GM12878 (cell line): ENCODE measurements around the gene FBLIM1. TPM values are rescaled to one million over a fixed set of nuclear protein-coding genes. Genes with fewer than 3 reads are reported as not detected.

Experiments used
- ATAC-seq: fragments of 200-7000 bp; cut with Tn5 transposase; 3 replicates; pipeline ENCODE4 v1.9.1; 2020; ENCODE audit warnings: mild to moderate bottlenecking, moderate library complexity
- BruUV-seq: library from RNA; stranded (reverse); fragments of 400-500 nt; replicated peaks from 2 replicates; lab custom pipeline; 2021; lab: Mats Ljungman, UMichigan
- CTCF ChIA-PET: fragments of 300-600 bp; sonication (Branson Sonifier 250); formaldehyde crosslinking; extraction: SDS; loops from one replicate; lab custom pipeline; 2021; ENCODE audit warnings: inconsistent platforms; lab: Yijun Ruan, JAX
- POLR2A ChIA-PET: fragments of 350-600 bp; formaldehyde crosslinking; extraction: SDS; loops from one replicate; lab custom pipeline; 2021; ENCODE audit warnings: inconsistent platforms; lab: Charles Lee
- RAD21 ChIA-PET: fragments of 300-600 bp; sonication (Branson Sonifier 250); formaldehyde crosslinking; loops from one replicate; lab custom pipeline; 2023; ENCODE audit warnings: antibody characterized with exemption; ENCODE audit not compliant: unreplicated experiment; lab: Charles Lee
- SMC1A ChIA-PET: fragments of 300-600 bp; sonication (Branson Sonifier 250); formaldehyde crosslinking; loops from one replicate; lab custom pipeline; 2023; ENCODE audit not compliant: unreplicated experiment, uncharacterized antibody; lab: Charles Lee
- DNase-seq: peaks from one replicate; pipeline ENCODE4 v3.0.0-alpha.2; 2011; ENCODE audit warnings: low read depth, low spot score
- FAIRE-seq: peaks from 3 replicates; lab custom pipeline; 2011; peaks lifted over from hg19 to GRCh38; lab: Jason Lieb, UNC
- H2AFZ ChIP-seq: 2 replicates; pipeline ENCODE4 v1.6.0; 2011; ENCODE audit warnings: low read depth, low read length, control low read depth; ENCODE audit not compliant: control insufficient read depth
- H3K27ac ChIP-seq: 2 replicates; pipeline ENCODE4 v1.5.1; 2011; ENCODE audit warnings: control low read depth; ENCODE audit not compliant: control insufficient read depth, insufficient read depth
- H3K27me3 ChIP-seq, 2 experiments: replicated peaks in 1 of 2; 2 replicates each; pipeline versions ENCODE4 v1.6.0 to v1.6.1; 2011; ENCODE audit warnings: low read length in 1 of 2; ENCODE audit not compliant: control insufficient read depth in 2 of 2, insufficient read depth in 2 of 2
- H3K36me3 ChIP-seq, 2 experiments: 2 replicates each; pipeline ENCODE4 v1.5.1; 2011; ENCODE audit warnings: low read length in 1 of 2; ENCODE audit not compliant: control insufficient read depth in 2 of 2, insufficient read depth in 2 of 2
- H3K4me1 ChIP-seq: 2 replicates; pipeline ENCODE4 v1.6.1; 2011; ENCODE audit warnings: mild to moderate bottlenecking, low read length, moderate library complexity, mixed read lengths; ENCODE audit not compliant: control insufficient read depth, insufficient read depth
- H3K4me2 ChIP-seq: 2 replicates; pipeline ENCODE4 v1.6.0; 2011; ENCODE audit warnings: control low read depth; ENCODE audit not compliant: control insufficient read depth, insufficient read depth
- H3K4me3 ChIP-seq: fragments of 200-600 bp; sonication (generic); 2 replicates; pipeline ENCODE4 v1.5.1; 2016
- H3K79me2 ChIP-seq: 2 replicates; pipeline ENCODE4 v1.6.0; 2011; ENCODE audit warnings: low read length; ENCODE audit not compliant: control insufficient read depth, insufficient read depth
- H3K9ac ChIP-seq: 2 replicates; pipeline ENCODE4 v1.8.0; 2011; ENCODE audit warnings: low read length, control low read depth, mixed read lengths; ENCODE audit not compliant: control insufficient read depth, insufficient read depth
- H3K9me3 ChIP-seq: replicated peaks from 3 replicates; pipeline ENCODE4 v1.5.1; 2011; ENCODE audit warnings: mild to moderate bottlenecking, low read length; ENCODE audit not compliant: control insufficient read depth, insufficient read depth
- H4K20me1 ChIP-seq: 2 replicates; pipeline ENCODE4 v1.6.0; 2011; ENCODE audit not compliant: control insufficient read depth, insufficient read depth
- ESRRA ChIP-seq: IDR thresholded peaks from 2 replicates; pipeline ENCODE4 v1.6.1; 2012; ENCODE audit warnings: mild to moderate bottlenecking, low read length, improper control_type of control experiment
- HSF1 ChIP-seq: fragments of 150-350 bp; IDR thresholded peaks from 2 replicates; pipeline ENCODE4 v1.6.1; 2014; ENCODE audit warnings: mild to moderate bottlenecking, low read depth, low read length
- MLLT1 ChIP-seq: fragments of 450-650 bp; IDR thresholded peaks from 2 replicates; pipeline ENCODE4 v1.6.1; 2016; ENCODE audit warnings: mild to moderate bottlenecking
- POLR2A ChIP-seq: IDR thresholded peaks from 2 replicates; pipeline ENCODE4 v1.6.1; 2011; ENCODE audit warnings: low read depth, mild to moderate bottlenecking, low read length
- PRDM15 ChIP-seq: fragments of 450-650 bp; formaldehyde crosslinking; IDR thresholded peaks from 2 replicates; pipeline ENCODE4 v1.4.0; 2020; ENCODE audit warnings: mild to moderate bottlenecking, moderate library complexity
- SREBF2 ChIP-seq: IDR thresholded peaks from 2 replicates; pipeline ENCODE4 v1.6.1; 2012; ENCODE audit warnings: mild to moderate bottlenecking, low read length
- ZNF384 ChIP-seq: IDR thresholded peaks from 2 replicates; pipeline ENCODE4 v1.6.1; 2012; ENCODE audit warnings: low read depth, mild to moderate bottlenecking, low read length, improper control_type of control experiment, borderline replicate concordance
- ZSCAN29 ChIP-seq: fragments of 450-650 bp; IDR thresholded peaks from 2 replicates; pipeline ENCODE4 v1.6.1; 2017; ENCODE audit warnings: mild to moderate bottlenecking, moderate library complexity
- WGBS: methylation state at CpG from one replicate; pipeline ENCODE4 v1.1.6; 2016; ENCODE audit warnings: low lambda C conversion rate; ENCODE audit not compliant: insufficient replicate concordance, insufficient coverage; ENCODE audit errors: missing lambda C conversion rate; 5-methylcytosine and 5-hydroxymethylcytosine counted together
- in situ Hi-C: fragments of 300-500 bp; cut with MboI; formaldehyde crosslinking; loops from 9 replicates; pipeline ENCODE4 v1.14.3; 2018; ENCODE audit warnings: mixed read lengths
- intact Hi-C: fragments of 100-400 bp; cut with micrococcal nuclease; formaldehyde crosslinking; loops from one replicate; pipeline ENCODE4 v1.14.2; 2022; ENCODE audit not compliant: unreplicated experiment
- polyA plus RNA-seq, 11 experiments: library from polyadenylated mRNA; depleted of rRNA in 4 of 11; unstranded in 6 of 11; stranded (reverse) in 5 of 11; fragments of >200 nt; fragmentation: Nextera tagmentation in 4 of 11; fragmentation: Illumina TruSeq in 1 of 11; extraction: Ambion mirVana in 4 of 11; extraction: Trizol in 1 of 11; gene quantifications; 1 replicate in 1 of 11; 2 replicates in 10 of 11; pipeline versions ENCODE4 v1.2.1 to v1.2.3, GENCODE V29; 2011 to 2016; ENCODE audit warnings: inconsistent platforms in 2 of 11, missing spikeins in 2 of 11, low read depth in 1 of 11
- total RNA-seq, 4 experiments: library from RNA; depleted of rRNA in 3 of 4; stranded (reverse); fragments of >200 nt in 3 of 4; fragmentation: Illumina TruSeq in 1 of 4; extraction: Trizol in 1 of 4; gene quantifications; 2 replicates each; pipeline versions ENCODE4 v1.2.1 to v1.2.3, GENCODE V29; 2013 to 2021

Gene FBLIM1
- total and polyA plus RNA-seq, 10 of the 15 experiments (the other 5 are each of a cell fraction or from before 2014, with no cell fraction given), result 0.03 to 0.13 TPM; not detected in 8

GRCh38 chr1:15722836-15723532 lies 35.6 kb upstream of the FBLIM1 start:
- no TSS peak for BruUV-seq
- no peak for DNase-seq
- no peak overlapping the region for H3K4me2 ChIP-seq
- no peak overlapping the region for H3K27ac ChIP-seq
- H3K36me3 ChIP-seq, result peaks cover 17 to 42% of the 10 kb centered on the region in 2 experiments; a peak in 3 of 4 replicates
- ATAC-seq, result no peak
- ChIA-PET RAD21 (no interaction called here), POLR2A (interaction anchor here (0.5 kb wide), 1 partner anchor 37 kb away, joined by 4 read pairs; no protein-coding TSS in a partner anchor), SMC1A (no interaction called here), CTCF (no interaction called here)
- no peaks in the 10 kb centered on the region for H3K27me3 ChIP-seq
- no peak overlapping the region for H2AFZ ChIP-seq
- H3K4me1 ChIP-seq, result no peaks in the 10 kb centered on the region
- 85% methylated on average over 13 of the region's 13 CpGs for WGBS
- no peak for FAIRE-seq
- no peak for TF ChIP-seq PRDM15
- no peak for TF ChIP-seq ZSCAN29
- TF ChIP-seq ZNF384, result no peak
- no peak for TF ChIP-seq MLLT1
- no peak for TF ChIP-seq POLR2A
- no peak for TF ChIP-seq SREBF2
- TF ChIP-seq ESRRA, result no peak
- no peak for TF ChIP-seq HSF1
- H3K79me2 ChIP-seq, result no peaks in the 10 kb centered on the region
- no peak overlapping the region for H3K9ac ChIP-seq
- in situ Hi-C loops, result no loop called here
- H3K9me3 ChIP-seq, result no peaks in the 10 kb centered on the region
- no peak overlapping the region for H3K4me3 ChIP-seq
- intact Hi-C loops, result no loop called here
- no peaks in the 10 kb centered on the region for H4K20me1 ChIP-seq
